OCI-LY1 (cell line): ENCODE results near the gene NR6A1.

Source experiments
- H2AFZ ChIP-seq: fragments of 200-600 bp; sonication (generic), shearing (Covaris generic); 2 replicates; pipeline ENCODE4 v1.6.0; 2014; ENCODE audit warnings: antibody characterized with exemption, mild to moderate bottlenecking, low read length
- H3F3A ChIP-seq: fragments of 200-600 bp; sonication (generic), shearing (Covaris generic); 2 replicates; pipeline ENCODE4 v1.6.0; 2014; ENCODE audit warnings: mild to moderate bottlenecking, antibody characterized with exemption, low read length, moderate library complexity; ENCODE audit not compliant: insufficient read depth
- H3K27ac ChIP-seq: fragments of 200-600 bp; sonication (generic); 2 replicates; pipeline ENCODE4 v1.5.1; 2014; ENCODE audit warnings: low read length, mixed run types, mild to moderate bottlenecking, low read depth; ENCODE audit not compliant: poor library complexity, severe bottlenecking
- H3K27me3 ChIP-seq: fragments of 200-600 bp; sonication (generic); 2 replicates; pipeline ENCODE4 v1.6.0; 2014; ENCODE audit warnings: antibody characterized with exemption, mild to moderate bottlenecking, low read length, moderate library complexity; ENCODE audit not compliant: insufficient read depth
- H3K36me3 ChIP-seq: fragments of 200-600 bp; sonication (generic); 2 replicates; pipeline ENCODE4 v1.6.1; 2014; ENCODE audit warnings: mild to moderate bottlenecking, antibody characterized with exemption, low read length, moderate library complexity, mixed read lengths; ENCODE audit not compliant: insufficient read depth
- H3K4me1 ChIP-seq: fragments of 200-600 bp; sonication (generic); 2 replicates; pipeline ENCODE4 v1.5.1; 2014; ENCODE audit warnings: mild to moderate bottlenecking, low read length, moderate library complexity; ENCODE audit not compliant: insufficient read depth, severe bottlenecking
- H3K4me2 ChIP-seq: fragments of 200-600 bp; sonication (generic), shearing (Covaris generic); 2 replicates; pipeline ENCODE4 v1.6.1; 2014; ENCODE audit warnings: low read length
- H3K4me3 ChIP-seq: fragments of 200-600 bp; sonication (generic); 2 replicates; pipeline ENCODE4 v1.5.1; 2014; ENCODE audit warnings: low read length, low read depth, mild to moderate bottlenecking, mixed read lengths; ENCODE audit not compliant: poor library complexity, severe bottlenecking
- H3K79me2 ChIP-seq: fragments of 200-600 bp; shearing (Covaris generic); 2 replicates; pipeline ENCODE4 v1.6.1; 2016; ENCODE audit warnings: mixed run types, low read length, mixed read lengths; ENCODE audit not compliant: insufficient read depth
- H3K9ac ChIP-seq: fragments of 200-600 bp; sonication (generic), shearing (Covaris generic); 2 replicates; pipeline ENCODE4 v1.6.1; 2014; ENCODE audit warnings: mild to moderate bottlenecking, low read length, mixed read lengths
- H3K9me2 ChIP-seq: fragments of 200-600 bp; sonication (generic), shearing (Covaris generic); 2 replicates; pipeline ENCODE4 v1.6.1; 2014; ENCODE audit warnings: low read depth, mild to moderate bottlenecking, low read length, mixed read lengths
- H3K9me3 ChIP-seq: fragments of 200-600 bp; shearing (Covaris generic); 2 replicates; pipeline ENCODE4 v1.6.1; 2014; ENCODE audit warnings: low read length, mixed read lengths
- H4K20me1 ChIP-seq: fragments of 200-600 bp; sonication (generic), shearing (Covaris generic); 2 replicates; pipeline ENCODE4 v1.6.0; 2016; ENCODE audit warnings: mild to moderate bottlenecking, low read length; ENCODE audit not compliant: insufficient read depth
- EZH2 ChIP-seq: fragments of 200-600 bp; sonication (generic), shearing (Covaris generic); IDR thresholded peaks from 2 replicates; pipeline ENCODE4 v1.8.0; 2017; ENCODE audit warnings: borderline replicate concordance, mixed run types, mild to moderate bottlenecking, antibody characterized with exemption, low read length, moderate library complexity, mixed read lengths
- TF ChIP-seq, protein P1 (sequence below): fragments of 200-600 bp; sonication (generic), shearing (Covaris generic); IDR thresholded peaks from 2 replicates; pipeline ENCODE4 v1.5.1; 2017; ENCODE audit warnings: mild to moderate bottlenecking, antibody characterized with exemption, low read length, moderate library complexity, mixed read lengths

Gene NR6A1

DNA sequence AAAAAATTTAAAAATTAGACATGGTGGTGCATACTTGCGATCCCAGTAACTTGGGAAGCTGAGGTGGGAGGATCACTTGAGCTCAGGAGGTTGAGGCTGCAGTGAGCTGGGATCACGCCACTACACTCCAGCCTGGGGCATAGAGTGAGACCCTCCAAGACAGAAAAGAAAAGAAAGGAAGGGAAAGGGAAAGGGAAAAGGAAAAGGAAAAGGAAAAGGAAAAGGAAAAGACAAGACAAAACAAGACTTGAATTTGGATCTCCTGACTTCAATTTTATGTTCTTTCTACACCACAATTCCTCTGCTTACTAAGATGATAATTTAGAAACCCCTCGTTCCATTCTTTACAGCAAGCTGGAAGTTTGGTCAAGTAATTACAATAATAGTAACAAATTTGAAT lies 88.1 kb downstream of the NR6A1 start:
- TF ChIP-seq EZH2 = no peak
- TF ChIP-seq, protein P1, sequence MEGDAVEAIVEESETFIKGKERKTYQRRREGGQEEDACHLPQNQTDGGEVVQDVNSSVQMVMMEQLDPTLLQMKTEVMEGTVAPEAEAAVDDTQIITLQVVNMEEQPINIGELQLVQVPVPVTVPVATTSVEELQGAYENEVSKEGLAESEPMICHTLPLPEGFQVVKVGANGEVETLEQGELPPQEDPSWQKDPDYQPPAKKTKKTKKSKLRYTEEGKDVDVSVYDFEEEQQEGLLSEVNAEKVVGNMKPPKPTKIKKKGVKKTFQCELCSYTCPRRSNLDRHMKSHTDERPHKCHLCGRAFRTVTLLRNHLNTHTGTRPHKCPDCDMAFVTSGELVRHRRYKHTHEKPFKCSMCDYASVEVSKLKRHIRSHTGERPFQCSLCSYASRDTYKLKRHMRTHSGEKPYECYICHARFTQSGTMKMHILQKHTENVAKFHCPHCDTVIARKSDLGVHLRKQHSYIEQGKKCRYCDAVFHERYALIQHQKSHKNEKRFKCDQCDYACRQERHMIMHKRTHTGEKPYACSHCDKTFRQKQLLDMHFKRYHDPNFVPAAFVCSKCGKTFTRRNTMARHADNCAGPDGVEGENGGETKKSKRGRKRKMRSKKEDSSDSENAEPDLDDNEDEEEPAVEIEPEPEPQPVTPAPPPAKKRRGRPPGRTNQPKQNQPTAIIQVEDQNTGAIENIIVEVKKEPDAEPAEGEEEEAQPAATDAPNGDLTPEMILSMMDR = no peak
- H3K79me2 ChIP-seq = no peaks in the 10 kb centered on the region
- no peak overlapping the region for H2AFZ ChIP-seq
- H4K20me1 ChIP-seq = no peaks in the 10 kb centered on the region
- no peak overlapping the region for H3K4me2 ChIP-seq
- 0 out of 2 replicates have a peak, but pooled peaks cover 2% of the 10 kb centered on the region for H3K9me3 ChIP-seq
- no peaks in the 10 kb centered on the region for H3K27me3 ChIP-seq
- no peaks in the 10 kb centered on the region for H3K4me1 ChIP-seq
- peaks cover 24% of the 10 kb centered on the region for H3K36me3 ChIP-seq
- no peak overlapping the region for H3K27ac ChIP-seq
- H3K9me2 ChIP-seq = no peaks in the 10 kb centered on the region
- no peak overlapping the region for H3K4me3 ChIP-seq
- no peaks in the 10 kb centered on the region for H3F3A ChIP-seq
- no peak overlapping the region for H3K9ac ChIP-seq

DNA sequence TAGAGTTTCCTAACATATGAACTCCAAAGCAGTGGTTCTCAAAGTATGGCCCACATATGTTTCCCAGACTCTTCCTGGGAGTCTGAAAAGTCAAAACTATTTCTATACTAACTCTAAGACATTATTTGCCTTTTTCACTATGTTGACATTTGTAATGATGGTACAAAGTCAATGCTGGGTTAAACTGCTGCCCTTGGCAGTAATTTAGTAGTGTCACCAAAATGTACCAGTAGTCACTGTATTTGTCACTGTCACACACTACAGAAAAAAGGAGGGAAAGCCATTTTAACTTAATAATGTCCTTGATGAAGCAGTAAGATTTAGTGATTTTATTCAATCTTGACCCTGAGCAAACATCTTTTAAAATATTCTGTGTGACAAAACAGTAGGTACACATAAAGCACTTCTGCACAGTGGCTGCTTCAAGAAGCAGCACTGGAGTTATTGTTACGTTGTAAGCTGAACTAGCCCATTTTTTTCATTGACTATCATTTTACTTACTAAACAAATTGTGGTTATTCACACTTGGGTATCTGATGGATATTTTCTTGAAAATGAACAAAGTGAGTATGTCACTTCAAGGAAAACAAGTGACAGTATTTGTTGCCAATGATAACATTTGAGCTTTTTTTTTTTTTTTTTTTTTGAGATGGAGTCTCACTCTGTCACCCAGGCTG lies 90.3 kb downstream of the NR6A1 start:
- H3K9me3 ChIP-seq = no peaks in the 10 kb centered on the region
- no peaks in the 10 kb centered on the region for H3K9me2 ChIP-seq
- no peak overlapping the region for H3K4me3 ChIP-seq
- H3K4me1 ChIP-seq = no peaks in the 10 kb centered on the region
- H3F3A ChIP-seq = no peaks in the 10 kb centered on the region
- H3K4me2 ChIP-seq = no peak overlapping the region
- no peak overlapping the region for H2AFZ ChIP-seq
- no peak overlapping the region for H3K9ac ChIP-seq
- H3K36me3 ChIP-seq = peaks cover 21% of the 10 kb centered on the region; the same call in 1 of the 2 replicates
- no peaks in the 10 kb centered on the region for H3K27me3 ChIP-seq
- no peaks in the 10 kb centered on the region for H3K79me2 ChIP-seq
- no peak overlapping the region for H3K27ac ChIP-seq
- H4K20me1 ChIP-seq = no peaks in the 10 kb centered on the region
- TF ChIP-seq, protein P1 = no peak
- no peak for TF ChIP-seq EZH2

DNA sequence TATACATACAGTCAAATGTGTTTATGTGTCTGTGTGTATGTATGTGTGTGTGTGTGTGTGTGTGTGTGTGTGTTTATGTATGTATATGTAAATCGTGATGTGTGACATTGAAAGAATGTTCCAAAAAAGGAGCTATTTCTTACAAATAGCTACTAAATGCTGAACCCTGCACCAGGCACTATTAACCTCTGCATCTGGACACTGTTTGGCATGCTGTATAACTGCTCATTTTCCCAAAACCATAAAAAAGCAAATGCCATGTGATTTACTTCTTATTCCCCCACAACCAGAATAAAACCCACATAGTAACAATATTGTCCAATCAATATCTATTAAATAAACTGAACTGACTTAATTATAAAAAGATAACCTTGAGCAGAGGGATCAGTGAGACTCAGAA lies 91.1 kb downstream of the NR6A1 start:
- no peak overlapping the region for H3K4me2 ChIP-seq
- no peaks in the 10 kb centered on the region for H3K27me3 ChIP-seq
- no peaks in the 10 kb centered on the region for H3F3A ChIP-seq
- H3K9me2 ChIP-seq = no peaks in the 10 kb centered on the region
- H3K36me3 ChIP-seq = peaks cover 26% of the 10 kb centered on the region; the same call in 1 of the 2 replicates
- H3K4me1 ChIP-seq = no peaks in the 10 kb centered on the region
- TF ChIP-seq, protein P1 = no peak
- TF ChIP-seq EZH2 = no peak
- H3K9ac ChIP-seq = no peak overlapping the region
- H3K9me3 ChIP-seq = no peaks in the 10 kb centered on the region
- no peak overlapping the region for H2AFZ ChIP-seq
- no peak overlapping the region for H3K27ac ChIP-seq
- no peaks in the 10 kb centered on the region for H3K79me2 ChIP-seq
- no peaks in the 10 kb centered on the region for H4K20me1 ChIP-seq
- no peak overlapping the region for H3K4me3 ChIP-seq
